ENCODE results near the gene PARD3. TPM values are rescaled to one million over a fixed set of nuclear protein-coding genes. Genes with fewer than 3 reads are reported as not detected.

Gene PARD3
- total RNA-seq, 4 donors from 2014 or later: 27.3 to 65.3 (median 55.6) TPM

DNA sequence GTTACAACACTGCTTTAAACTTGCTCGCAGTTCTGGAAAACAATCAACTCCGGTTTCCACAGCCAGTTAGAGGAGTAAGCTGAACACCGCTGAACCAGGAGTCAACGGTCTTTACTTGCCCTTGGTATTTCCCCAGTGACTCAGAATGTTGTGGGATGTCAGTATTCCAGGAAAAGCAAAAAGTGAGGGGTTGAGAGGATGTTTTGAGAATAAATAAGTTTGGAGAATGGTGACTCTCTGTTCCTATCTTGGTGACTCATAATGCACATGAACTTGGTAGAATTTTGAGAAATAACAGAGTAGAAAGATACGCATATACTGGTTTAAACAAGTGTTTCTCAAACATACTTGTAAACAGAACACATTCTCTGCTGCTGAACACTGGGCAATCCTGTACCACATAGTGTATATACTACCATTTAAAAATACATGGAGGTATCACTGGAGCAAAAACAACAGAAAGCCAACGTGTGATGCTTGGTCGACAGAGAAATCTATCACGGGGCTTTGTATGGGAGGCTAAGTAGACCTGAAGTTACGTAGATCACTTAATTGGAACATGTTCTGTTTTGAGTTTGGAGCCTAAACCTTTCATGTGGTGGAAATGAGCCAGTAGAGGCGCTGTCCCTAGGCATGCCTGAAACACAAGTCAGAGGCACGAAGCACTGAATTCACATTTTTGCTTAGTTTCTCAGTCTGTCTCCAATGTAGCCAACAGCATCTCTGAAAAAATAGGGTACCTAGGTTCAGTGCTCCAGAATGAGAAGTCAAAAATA, 534.3 kb downstream of the PARD3 start:
- H3K9me3 ChIP-seq: no peaks in the 10 kb centered on the region
- in situ Hi-C loops (cut with MboI; ENCODE audit: low pct_ligation_motif_present in 1 of 4, low pct_unique_long_range_greater_than_20kb in 1 of 4, low sequenced_read_pairs in 3 of 4) (no loop called here), intact Hi-C loops (cut with DNase I; ENCODE audit: low total_unique reads) (loop anchor here (10.0 kb wide), 1 partner anchor 354 kb away; no protein-coding TSS in a partner anchor)
- DNase-seq: no peak
- H3K27me3 ChIP-seq: no peaks in the 10 kb centered on the region
- 71 to 74% methylated on average over 5 to 11 of the region's 11 CpGs for WGBS, 2 donors (ENCODE audit: low coverage in 1 of 2)
- no peaks in the 10 kb centered on the region for H3K4me1 ChIP-seq
- TF ChIP-seq POLR2AphosphoS5 (IDR thresholded peaks at IDR 0.05): peak; percentile 15 to 68 (median 64)
- TF ChIP-seq POLR2A (IDR thresholded peaks at IDR 0.05): no peak
- H3K27ac ChIP-seq: peak overlapping the region; percentile 19 to 58 (median 42)
- no peaks in the 10 kb centered on the region for H3K36me3 ChIP-seq
- H3K4me3 ChIP-seq: no peak overlapping the region

DNA sequence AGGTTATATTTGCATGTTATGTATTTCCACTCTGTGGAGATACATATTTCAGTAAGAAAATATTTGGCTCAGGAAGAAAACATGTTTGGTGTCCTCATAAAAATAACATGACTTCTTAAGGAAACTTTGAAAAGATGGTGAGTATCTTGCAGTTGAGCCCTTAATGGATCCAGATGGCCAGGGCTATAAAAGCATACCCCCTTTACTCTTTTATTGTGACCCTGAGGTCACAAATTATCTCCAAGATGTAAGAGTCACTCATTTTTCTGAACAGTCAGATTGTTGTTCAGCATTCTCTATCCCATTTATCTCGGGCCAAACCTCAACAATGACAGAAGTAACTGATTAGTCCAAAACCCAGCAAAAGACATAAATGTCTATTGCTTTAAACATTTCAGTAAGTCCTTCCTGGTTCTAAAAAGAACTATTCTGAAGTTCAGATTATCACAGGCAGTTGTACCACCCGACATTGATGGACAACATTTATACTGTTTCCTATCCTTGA, 539.4 kb downstream of the PARD3 start:
- in situ Hi-C loops (cut with MboI; ENCODE audit: low pct_ligation_motif_present in 1 of 4, low pct_unique_long_range_greater_than_20kb in 1 of 4, low sequenced_read_pairs in 3 of 4) (no loop called here), intact Hi-C loops (cut with DNase I; ENCODE audit: low total_unique reads) (no loop called here)
- no peaks in the 10 kb centered on the region for H3K27me3 ChIP-seq
- H3K4me1 ChIP-seq: no peaks in the 10 kb centered on the region
- TF ChIP-seq POLR2AphosphoS5 (IDR thresholded peaks at IDR 0.05) (no peak), EP300 (IDR thresholded peaks at IDR 0.05; ENCODE audit: low read depth) (no peak), POLR2A (IDR thresholded peaks at IDR 0.05) (no peak)
- TF ChIP-seq, protein P1, sequence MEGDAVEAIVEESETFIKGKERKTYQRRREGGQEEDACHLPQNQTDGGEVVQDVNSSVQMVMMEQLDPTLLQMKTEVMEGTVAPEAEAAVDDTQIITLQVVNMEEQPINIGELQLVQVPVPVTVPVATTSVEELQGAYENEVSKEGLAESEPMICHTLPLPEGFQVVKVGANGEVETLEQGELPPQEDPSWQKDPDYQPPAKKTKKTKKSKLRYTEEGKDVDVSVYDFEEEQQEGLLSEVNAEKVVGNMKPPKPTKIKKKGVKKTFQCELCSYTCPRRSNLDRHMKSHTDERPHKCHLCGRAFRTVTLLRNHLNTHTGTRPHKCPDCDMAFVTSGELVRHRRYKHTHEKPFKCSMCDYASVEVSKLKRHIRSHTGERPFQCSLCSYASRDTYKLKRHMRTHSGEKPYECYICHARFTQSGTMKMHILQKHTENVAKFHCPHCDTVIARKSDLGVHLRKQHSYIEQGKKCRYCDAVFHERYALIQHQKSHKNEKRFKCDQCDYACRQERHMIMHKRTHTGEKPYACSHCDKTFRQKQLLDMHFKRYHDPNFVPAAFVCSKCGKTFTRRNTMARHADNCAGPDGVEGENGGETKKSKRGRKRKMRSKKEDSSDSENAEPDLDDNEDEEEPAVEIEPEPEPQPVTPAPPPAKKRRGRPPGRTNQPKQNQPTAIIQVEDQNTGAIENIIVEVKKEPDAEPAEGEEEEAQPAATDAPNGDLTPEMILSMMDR (IDR thresholded peaks at IDR 0.05): no peak
- H3K27ac ChIP-seq: no peak overlapping the region
- H3K9me3 ChIP-seq: no peaks in the 10 kb centered on the region
- 77 to 80% methylated on average over 2 of the region's 2 CpGs for WGBS, 2 donors (ENCODE audit: low coverage in 1 of 2)
- DNase-seq: no peak
- H3K36me3 ChIP-seq: no peaks in the 10 kb centered on the region
- no peak overlapping the region for H3K4me3 ChIP-seq

DNA sequence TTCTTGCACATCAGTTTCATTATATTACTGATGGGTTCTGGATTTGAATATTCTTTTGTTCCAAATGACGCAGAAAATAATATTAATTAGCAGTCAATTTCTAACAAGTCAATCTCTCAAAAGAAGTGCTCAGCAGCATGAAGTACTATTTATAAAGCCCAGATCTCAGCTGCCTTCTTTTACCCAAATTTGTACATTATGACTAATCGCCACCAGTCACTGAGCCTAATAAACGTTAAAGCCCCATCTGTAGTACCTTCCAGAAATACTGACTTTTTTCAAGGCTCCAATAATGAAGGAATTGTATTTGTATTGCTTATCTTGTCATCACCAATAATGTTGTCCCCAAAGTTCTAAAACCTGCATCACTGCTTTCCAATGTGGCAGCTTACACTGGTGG, 540.2 kb downstream of the PARD3 start:
- no peak for DNase-seq
- Histone ChIP-seq H3K36me3 (no peaks in the 10 kb centered on the region), H3K4me3 (no peak overlapping the region), H3K27me3 (no peaks in the 10 kb centered on the region), H3K27ac (no peak overlapping the region), H3K9me3 (no peaks in the 10 kb centered on the region), H3K4me1 (no peaks in the 10 kb centered on the region)
- WGBS, 2 donors (ENCODE audit: low coverage in 1 of 2): 85 to 87% methylated on average over 3 of the region's 3 CpGs
- in situ Hi-C loops (cut with MboI; ENCODE audit: low pct_ligation_motif_present in 1 of 4, low pct_unique_long_range_greater_than_20kb in 1 of 4, low sequenced_read_pairs in 3 of 4) (no loop called here), intact Hi-C loops (cut with DNase I; ENCODE audit: low total_unique reads) (no loop called here)
- TF ChIP-seq POLR2AphosphoS5 (IDR thresholded peaks at IDR 0.05) (no peak), EP300 (IDR thresholded peaks at IDR 0.05; ENCODE audit: low read depth) (no peak), POLR2A (IDR thresholded peaks at IDR 0.05) (no peak)
- TF ChIP-seq, protein P1 (IDR thresholded peaks at IDR 0.05): no peak

DNA sequence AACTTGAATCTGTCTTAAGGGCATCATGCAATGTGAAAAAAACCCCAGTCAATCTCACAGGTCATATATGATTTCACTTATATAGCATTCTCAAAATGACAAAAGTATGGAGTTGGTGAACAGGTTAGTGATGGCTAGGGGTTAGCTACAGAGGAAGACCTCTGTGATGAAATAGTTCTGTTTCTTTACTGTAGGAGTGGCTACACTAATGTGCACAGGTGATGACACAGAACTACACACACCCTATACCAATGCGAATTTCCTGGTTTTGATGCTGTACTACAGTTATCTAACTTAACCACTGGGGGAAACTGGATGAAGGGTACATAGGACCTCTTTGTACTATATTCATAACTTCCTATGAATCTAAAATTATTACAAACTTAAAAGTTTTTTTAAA, 541.8 kb downstream of the PARD3 start:
- TF ChIP-seq EP300 (IDR thresholded peaks at IDR 0.05; ENCODE audit: low read depth): no peak
- TF ChIP-seq, protein P1 (IDR thresholded peaks at IDR 0.05): no peak
- TF ChIP-seq POLR2A (IDR thresholded peaks at IDR 0.05): no peak
- no peak for TF ChIP-seq POLR2AphosphoS5 (IDR thresholded peaks at IDR 0.05)
- in situ Hi-C loops (cut with MboI; ENCODE audit: low pct_ligation_motif_present in 1 of 4, low pct_unique_long_range_greater_than_20kb in 1 of 4, low sequenced_read_pairs in 3 of 4) (no loop called here), intact Hi-C loops (cut with DNase I; ENCODE audit: low total_unique reads) (no loop called here)
- no peaks in the 10 kb centered on the region for H3K36me3 ChIP-seq
- no peak overlapping the region for H3K4me3 ChIP-seq
- no peaks in the 10 kb centered on the region for H3K4me1 ChIP-seq
- H3K9me3 ChIP-seq: no peaks in the 10 kb centered on the region
- no peaks in the 10 kb centered on the region for H3K27me3 ChIP-seq
- 94 to 100% methylated on average over 1 of the region's 1 CpG for WGBS, 2 donors (ENCODE audit: low coverage in 1 of 2)
- H3K27ac ChIP-seq: no peak overlapping the region
- DNase-seq: no peak
